Naive thymus-derived CD4-positive, alpha-beta T cell (primary cell): ENCODE data around the gene EFCAB9. TPM values are rescaled to one million over a fixed set of nuclear protein-coding genes. Genes with fewer than 3 reads are reported as not detected.
A peak's percentile ranks its signal among the peaks of the same experiment; 100 is the strongest.

Experiments used
- ATAC-seq: fragments of 150-1000 bp; cut with Tn5 transposase; 2 replicates; pipeline ENCODE4 v1.10.0; 2021; ENCODE audit warnings: mild to moderate bottlenecking, moderate library complexity
- CTCF ChIA-PET: fragments of 350-600 bp; sonication (Branson Sonifier 250); formaldehyde crosslinking; loops from one replicate; lab custom pipeline; 2021; ENCODE audit warnings: antibody characterized with exemption; lab: Charles Lee
- POLR2A ChIA-PET: fragments of 350-600 bp; sonication (Branson Sonifier 250); formaldehyde crosslinking; loops from one replicate; lab custom pipeline; 2021; ENCODE audit warnings: antibody characterized with exemption, inconsistent platforms; lab: Charles Lee
- DNase-seq, 9 donors: peaks; one replicate each; pipeline versions ENCODE4 v3.0.0 to v3.0.0-alpha.2; 2020 to 2022; ENCODE audit warnings: mixed read lengths in 1 of 9
- H3K27ac ChIP-seq: one replicate; pipeline ENCODE4 v1.7.0; 2013; ENCODE audit warnings: mild to moderate bottlenecking, low read depth, low read length, moderate library complexity
- H3K27me3 ChIP-seq, 2 donors: one replicate each; pipeline ENCODE4 v1.7.0; 2013; ENCODE audit warnings: low read length in 2 of 2, mild to moderate bottlenecking in 2 of 2, moderate library complexity in 2 of 2; ENCODE audit not compliant: control insufficient read depth in 2 of 2, insufficient read depth in 2 of 2
- H3K36me3 ChIP-seq, 3 experiments: 1 replicate in 2 of 3; 2 replicates in 1 of 3; pipeline ENCODE4 v1.7.0; 2013; ENCODE audit warnings: low read length in 3 of 3, mild to moderate bottlenecking in 3 of 3, moderate library complexity in 1 of 3; ENCODE audit not compliant: insufficient read depth in 3 of 3, control insufficient read depth in 2 of 3
- H3K4me1 ChIP-seq, 2 donors: one replicate each; pipeline ENCODE4 v1.7.0; 2013; ENCODE audit warnings: low read length in 2 of 2, mild to moderate bottlenecking in 2 of 2, moderate library complexity in 1 of 2; ENCODE audit not compliant: control insufficient read depth in 2 of 2, insufficient read depth in 2 of 2
- H3K4me3 ChIP-seq: 2 replicates; pipeline ENCODE4 v1.7.0; 2013; ENCODE audit warnings: mild to moderate bottlenecking, low read length
- H3K9me3 ChIP-seq, 3 experiments: 1 replicate in 2 of 3; 2 replicates in 1 of 3; pipeline ENCODE4 v1.7.0; 2013; ENCODE audit warnings: low read length in 3 of 3; ENCODE audit not compliant: control insufficient read depth in 2 of 3
- H3K27ac Mint-ChIP-seq, 9 donors: one replicate each; pipeline ENCODE4 v1.8.0; 2020 to 2022; ENCODE audit warnings: mixed read lengths in 9 of 9, mild to moderate bottlenecking in 8 of 9, moderate library complexity in 5 of 9, inconsistent platforms in 2 of 9
- H3K27me3 Mint-ChIP-seq, 5 donors: one replicate each; pipeline ENCODE4 v1.8.0; 2021 to 2022; ENCODE audit warnings: mixed read lengths in 5 of 5, mild to moderate bottlenecking in 1 of 5
- H3K36me3 Mint-ChIP-seq, 5 donors: one replicate each; pipeline ENCODE4 v1.8.0; 2020 to 2022; ENCODE audit warnings: mixed read lengths in 5 of 5, mild to moderate bottlenecking in 3 of 5, inconsistent platforms in 1 of 5
- H3K4me1 Mint-ChIP-seq, 7 donors: one replicate each; pipeline ENCODE4 v1.8.0; 2020 to 2022; ENCODE audit warnings: mixed read lengths in 7 of 7, mild to moderate bottlenecking in 3 of 7, inconsistent platforms in 1 of 7
- H3K4me3 Mint-ChIP-seq, 10 donors: one replicate each; pipeline ENCODE4 v1.8.0; 2020 to 2022; ENCODE audit warnings: mild to moderate bottlenecking in 10 of 10, mixed read lengths in 10 of 10, moderate library complexity in 6 of 10, inconsistent platforms in 2 of 10
- H3K9me3 Mint-ChIP-seq, 11 donors: one replicate each; pipeline ENCODE4 v1.8.0; 2020 to 2022; ENCODE audit warnings: mixed read lengths in 11 of 11, mild to moderate bottlenecking in 4 of 11, inconsistent platforms in 1 of 11, moderate library complexity in 1 of 11
- intact Hi-C, 2 donors: fragments of 100-400 bp; cut with micrococcal nuclease; formaldehyde crosslinking; loops; one replicate each; pipeline ENCODE4 v1.15.1; 2023
- polyA plus RNA-seq, 2 donors: library from polyadenylated mRNA; unstranded; fragments of 300-500 nt; fragmentation: Illumina TruSeq; gene quantifications; one replicate each; pipeline ENCODE4 v1.2.3, GENCODE V29; 2021
- total RNA-seq, 6 experiments: library from RNA in 5 of 6; stranded (reverse) in 5 of 6; gene quantifications; 1 replicate in 5 of 6; 2 replicates in 1 of 6; pipeline ENCODE4 v1.2.3 and lab custom pipeline; 2021 to 2026

EFCAB9 gene
- total and polyA plus RNA-seq, 7 experiments from 2014 or later, result not detected

GRCh38 chr5:172178991-172179989 is 14.7 kb upstream of the EFCAB9 start:
- Histone ChIP-seq H3K4me1 (peaks cover 84 to 86% of the 10 kb centered on the region in 2 donors), H3K36me3 (no peaks in the 10 kb centered on the region), H3K27me3 (no peaks in the 10 kb centered on the region), H3K4me3 (peak overlapping the region; percentile 76), H3K9me3 (no peaks in the 10 kb centered on the region), H3K27ac (peak overlapping the region; percentile 92)
- ChIA-PET CTCF (interaction anchor here (0.7 to 1.5 kb wide), 4 partner anchors 8 to 1848 kb away, joined by 3 to 9 read pairs (median 4); partner anchors contain the start of gene FBXW11), POLR2A (interaction anchor here (0.6 to 14.6 kb wide), 16 partner anchors 6 to 590 kb away, joined by 3 to 562 read pairs (median 5); partner anchors contain the start of genes FBXW11 and STK10)
- H3K36me3 Mint-ChIP-seq, result peaks cover 4 to 57% (median 17%) of the 10 kb centered on the region in 5 donors
- ATAC-seq (peak; percentile 54), DNase-seq (peak in 8 of 9 donors; percentile 57 to 72 (median 68))
- H3K9me3 Mint-ChIP-seq, result peaks cover 0 to 2% (median 0%) of the 10 kb centered on the region in 11 donors
- peak overlapping the region; percentile 78 to 99 (median 90) for H3K4me3 Mint-ChIP-seq
- peak overlapping the region; percentile 94 to 100 (median 98) for H3K27ac Mint-ChIP-seq
- intact Hi-C loops, result loop anchor here (1.0 to 10.0 kb wide), 3 partner anchors 8 to 1914 kb away; no protein-coding TSS in a partner anchor
- H3K4me1 Mint-ChIP-seq, result peaks cover 48 to 95% (median 84%) of the 10 kb centered on the region in 7 donors
- H3K27me3 Mint-ChIP-seq, result no peaks in the 10 kb centered on the region

GRCh38 chr5:172180936-172181335 is 13.0 kb upstream of the EFCAB9 start:
- ATAC-seq, result peak; percentile 44
- Mint-ChIP-seq H3K27ac (peak overlapping the region; percentile 94 to 100 (median 97)), H3K27me3 (no peaks in the 10 kb centered on the region), H3K4me3 (peak overlapping the region; percentile 77 to 98 (median 85)), H3K4me1 (peaks cover 49 to 95% (median 83%) of the 10 kb centered on the region in 7 donors), H3K9me3 (peaks cover 0 to 2% (median 0%) of the 10 kb centered on the region in 11 donors), H3K36me3 (peaks cover 4 to 57% (median 21%) of the 10 kb centered on the region in 5 donors)
- no peaks in the 10 kb centered on the region for H3K27me3 ChIP-seq
- peak overlapping the region; percentile 21 for H3K4me3 ChIP-seq
- no peaks in the 10 kb centered on the region for H3K36me3 ChIP-seq
- peaks cover 83 to 86% of the 10 kb centered on the region in 2 donors for H3K4me1 ChIP-seq
- ChIA-PET POLR2A (interaction anchor here (1.2 to 9.8 kb wide), 6 partner anchors 9 to 174 kb away, joined by 3 to 562 read pairs (median 13); partner anchors contain the start of gene FBXW11), CTCF (no interaction called here)
- peak overlapping the region; percentile 92 for H3K27ac ChIP-seq
- intact Hi-C loops, result loop anchor here (10.0 kb wide), 2 partner anchors 964 to 1144 kb away; partner anchors contain the start of genes BNIP1 (in 1 of the 2) and STC2 (in 1 of the 2)
- DNase-seq, result peak in 7 of 9 donors; percentile 69 to 86 (median 78)
- H3K9me3 ChIP-seq, result no peaks in the 10 kb centered on the region

GRCh38 chr5:172182291-172182690 is 11.7 kb upstream of the EFCAB9 start:
- CTCF ChIA-PET, result interaction anchor here (0.7 to 1.0 kb wide), 2 partner anchors 9 to 114 kb away, joined by 6 read pairs; no protein-coding TSS in a partner anchor

GRCh38 chr5:172183881-172184280 is 10.1 kb upstream of the EFCAB9 start:
- Mint-ChIP-seq H3K36me3 (peaks cover 4 to 51% (median 11%) of the 10 kb centered on the region in 5 donors), H3K4me1 (peaks cover 30 to 66% (median 58%) of the 10 kb centered on the region in 7 donors)
- intact Hi-C loops, result loop anchor here (10.0 kb wide), 2 partner anchors 961 to 1141 kb away; partner anchors contain the start of genes BNIP1 (in 1 of the 2) and STC2 (in 1 of the 2)

More at GRCh38 chr5:172182291-172182690, 11.7 kb upstream of the EFCAB9 start:
- peak overlapping the region in 8 of 9 donors; percentile 51 to 98 (median 94) for H3K27ac Mint-ChIP-seq
- Histone ChIP-seq H3K4me1 (peaks cover 69 to 72% of the 10 kb centered on the region in 2 donors), H3K27ac (peak overlapping the region; percentile 94), H3K4me3 (no peak overlapping the region), H3K36me3 (peaks cover 0 to 2% (median 0%) of the 10 kb centered on the region in 3 experiments), H3K27me3 (no peaks in the 10 kb centered on the region), H3K9me3 (no peaks in the 10 kb centered on the region)
- no peaks in the 10 kb centered on the region for H3K27me3 Mint-ChIP-seq
- ATAC-seq, result no peak
- peaks cover 40 to 81% (median 73%) of the 10 kb centered on the region in 7 donors for H3K4me1 Mint-ChIP-seq
- H3K36me3 Mint-ChIP-seq, result peaks cover 4 to 60% (median 16%) of the 10 kb centered on the region in 5 donors
- DNase-seq, result no peak
- H3K4me3 Mint-ChIP-seq, result peak overlapping the region in 5 of 10 donors; percentile 23 to 98 (median 54)
- intact Hi-C loops, result loop anchor here (10.0 kb wide), 2 partner anchors 963 to 1143 kb away; partner anchors contain the start of genes BNIP1 (in 1 of the 2) and STC2 (in 1 of the 2)
- POLR2A ChIA-PET, result interaction anchor here (0.6 to 9.8 kb wide), 7 partner anchors 10 to 116 kb away, joined by 3 to 562 read pairs (median 16); no protein-coding TSS in a partner anchor
- peaks cover 0 to 2% (median 0%) of the 10 kb centered on the region in 11 donors for H3K9me3 Mint-ChIP-seq

GRCh38 chr5:172185096-172185461 is 8.9 kb upstream of the EFCAB9 start:
- no peaks in the 10 kb centered on the region for H3K27me3 ChIP-seq
- peaks cover 0 to 8% (median 0%) of the 10 kb centered on the region in 5 donors for H3K27me3 Mint-ChIP-seq
- peaks cover 22 to 54% (median 49%) of the 10 kb centered on the region in 7 donors for H3K4me1 Mint-ChIP-seq
- peaks cover 0 to 2% (median 0%) of the 10 kb centered on the region in 11 donors for H3K9me3 Mint-ChIP-seq
- DNase-seq (peak in 5 of 9 donors; percentile 40 to 57 (median 51)), ATAC-seq (peak; percentile 0)
- H3K4me3 Mint-ChIP-seq, result peak overlapping the region; percentile 96 to 100 (median 99)
- peaks cover 4 to 45% (median 11%) of the 10 kb centered on the region in 5 donors for H3K36me3 Mint-ChIP-seq
- CTCF ChIA-PET, result interaction anchor here (0.7 to 5.9 kb wide), 6 partner anchors 10 to 227 kb away, joined by 3 to 113 read pairs (median 6); no protein-coding TSS in a partner anchor
- no peaks in the 10 kb centered on the region for H3K9me3 ChIP-seq
- H3K4me1 ChIP-seq, result peaks cover 41 to 46% of the 10 kb centered on the region in 2 donors
- intact Hi-C loops, result loop anchor here (5.0 to 10.0 kb wide), 6 partner anchors 512 to 1853 kb away; partner anchors contain the start of genes BNIP1 (in 1 of the 2), CPEB4 (in 1 of the 2), NPM1 (in 1 of the 2) and STC2 (in 1 of the 2)
- H3K27ac Mint-ChIP-seq, result peak overlapping the region; percentile 91 to 100 (median 97)
- H3K4me3 ChIP-seq, result peak overlapping the region; percentile 89
- POLR2A ChIA-PET, result interaction anchor here (1.2 to 9.8 kb wide), 8 partner anchors 13 to 178 kb away, joined by 3 to 562 read pairs (median 18); partner anchors contain the start of gene FBXW11
- peak overlapping the region; percentile 94 for H3K27ac ChIP-seq
- H3K36me3 ChIP-seq, result peaks cover 0 to 9% (median 0%) of the 10 kb centered on the region in 3 experiments

More at GRCh38 chr5:172183881-172184280, 10.1 kb upstream of the EFCAB9 start:
- no peak for DNase-seq
- no peak for ATAC-seq
- Mint-ChIP-seq H3K9me3 (no peaks in the 10 kb centered on the region), H3K27me3 (no peaks in the 10 kb centered on the region), H3K4me3 (peak overlapping the region; percentile 96 to 100 (median 99)), H3K27ac (peak overlapping the region; percentile 91 to 100 (median 97))
- ChIA-PET CTCF (interaction anchor here (1.1 to 3.4 kb wide), 3 partner anchors 9 to 78 kb away, joined by 3 to 19 read pairs (median 9); no protein-coding TSS in a partner anchor), POLR2A (interaction anchor here (0.6 to 9.8 kb wide), 10 partner anchors 12 to 117 kb away, joined by 3 to 562 read pairs (median 4); no protein-coding TSS in a partner anchor)
- H3K27ac ChIP-seq, result peak overlapping the region; percentile 94
- H3K27me3 ChIP-seq, result no peaks in the 10 kb centered on the region
- H3K9me3 ChIP-seq, result no peaks in the 10 kb centered on the region
- H3K36me3 ChIP-seq, result peaks cover 0 to 9% (median 0%) of the 10 kb centered on the region in 3 experiments
- H3K4me1 ChIP-seq, result peaks cover 53 to 56% of the 10 kb centered on the region in 2 donors
- peak overlapping the region; percentile 89 for H3K4me3 ChIP-seq
